HG03103 (cell line): ENCODE measurements around the gene MORN5.

ENCODE experiments used
- ATAC-seq: cut with Tn5 transposase; IDR thresholded peaks from one replicate; pipeline ENCODE4 v1.9.1; 2021; ENCODE audit warnings: low read depth; ENCODE audit not compliant: unreplicated experiment

The MORN5 gene

DNA sequence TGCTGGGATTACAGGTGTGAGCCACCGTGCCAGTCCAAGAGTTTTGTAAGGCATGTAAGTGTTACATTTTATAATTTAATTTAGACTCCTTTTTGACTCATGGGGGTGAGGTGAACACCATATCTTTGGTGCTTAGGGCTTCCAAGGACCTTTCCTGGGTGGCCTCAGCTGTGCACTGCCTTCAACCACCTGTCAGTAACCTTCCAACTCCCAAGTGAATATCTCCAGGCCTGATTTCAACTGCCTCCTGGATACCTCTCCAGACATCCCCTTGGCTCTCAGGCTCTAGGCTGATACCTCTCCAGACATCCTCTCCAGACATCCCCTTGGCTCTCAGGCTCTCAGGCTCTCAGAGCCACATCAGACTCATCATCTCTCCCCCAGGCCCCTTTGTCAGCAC lies 35.7 kb upstream of the MORN5 start:
- ATAC-seq: no peak

DNA sequence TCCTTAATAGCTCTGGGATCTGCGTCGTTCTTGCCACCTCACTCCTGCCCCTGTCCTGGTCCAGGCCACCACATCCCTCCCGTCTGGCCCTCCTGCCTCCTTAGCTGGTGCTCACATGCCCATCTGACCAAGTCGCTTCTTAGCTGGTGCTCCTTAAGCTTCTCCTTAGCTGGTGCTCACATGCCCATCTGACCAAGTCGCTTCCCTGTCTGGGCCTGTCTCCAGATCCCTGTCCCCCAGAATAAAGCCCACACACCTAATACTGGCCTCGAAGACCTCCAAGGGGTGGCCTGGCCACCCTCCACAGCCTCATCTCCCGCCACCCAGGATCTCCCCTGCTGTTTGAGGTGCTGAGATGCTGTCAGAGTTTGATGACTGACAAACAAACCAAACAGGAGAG lies 35.2 kb upstream of the MORN5 start:
- ATAC-seq: no peak

DNA sequence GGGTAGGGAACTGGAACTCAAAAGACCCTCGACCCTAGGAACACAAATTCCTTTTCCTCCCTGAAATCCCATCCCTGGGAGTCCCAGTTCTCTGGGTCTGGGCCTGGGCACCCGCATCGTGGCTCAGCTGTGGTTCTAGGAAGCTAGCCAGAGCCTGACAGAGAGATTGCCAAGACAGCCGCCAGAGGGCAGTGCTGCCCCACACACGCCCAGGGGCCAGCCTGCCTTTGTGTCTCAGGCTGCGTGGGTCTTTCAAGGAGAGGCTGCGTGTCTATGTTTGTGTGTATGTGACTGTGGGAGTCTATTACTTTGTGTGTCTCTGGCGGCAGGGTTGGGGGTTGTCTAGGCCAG lies 34.6 kb upstream of the MORN5 start:
- ATAC-seq: peak; percentile 63

DNA sequence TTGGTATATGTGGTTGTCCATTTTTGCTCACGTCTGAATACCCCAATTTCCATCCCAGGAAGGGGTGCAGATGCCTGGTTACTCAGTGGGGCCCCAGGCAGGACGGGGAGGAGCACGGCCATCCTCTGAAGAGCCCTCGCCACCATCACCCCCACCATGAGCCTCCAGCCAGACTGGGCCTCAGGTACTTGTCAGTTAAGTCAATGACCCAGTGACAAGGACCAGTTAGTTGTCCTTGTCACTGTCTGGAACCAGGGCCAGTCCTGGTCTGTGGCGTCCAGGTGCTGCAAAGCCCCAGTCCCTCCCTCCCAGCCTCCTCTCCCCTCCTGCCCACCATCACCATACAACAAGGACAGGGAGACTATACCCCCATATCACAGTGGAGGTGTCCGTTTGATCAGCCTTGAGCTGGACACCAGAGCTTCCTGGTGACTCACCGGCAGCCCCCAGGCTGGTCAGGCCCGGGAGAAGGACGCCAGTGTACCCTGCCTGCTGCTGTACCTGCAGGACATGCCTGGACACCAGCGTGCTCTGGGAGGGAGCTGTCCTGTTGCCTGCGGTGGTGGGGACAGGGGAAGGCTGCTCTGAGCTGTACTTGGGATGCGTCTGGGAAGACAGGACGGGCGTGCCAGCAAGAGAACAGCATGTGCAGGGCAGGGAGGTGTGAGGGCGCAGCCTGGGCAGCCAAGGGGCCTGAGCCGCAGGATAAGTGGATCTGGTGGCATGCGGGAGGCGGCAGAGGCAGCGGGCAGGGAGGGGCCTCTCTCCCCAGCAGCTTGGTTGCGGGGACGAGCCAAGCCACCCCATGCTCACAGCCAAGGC lies 34.0 kb upstream of the MORN5 start:
- ATAC-seq: no peak

DNA sequence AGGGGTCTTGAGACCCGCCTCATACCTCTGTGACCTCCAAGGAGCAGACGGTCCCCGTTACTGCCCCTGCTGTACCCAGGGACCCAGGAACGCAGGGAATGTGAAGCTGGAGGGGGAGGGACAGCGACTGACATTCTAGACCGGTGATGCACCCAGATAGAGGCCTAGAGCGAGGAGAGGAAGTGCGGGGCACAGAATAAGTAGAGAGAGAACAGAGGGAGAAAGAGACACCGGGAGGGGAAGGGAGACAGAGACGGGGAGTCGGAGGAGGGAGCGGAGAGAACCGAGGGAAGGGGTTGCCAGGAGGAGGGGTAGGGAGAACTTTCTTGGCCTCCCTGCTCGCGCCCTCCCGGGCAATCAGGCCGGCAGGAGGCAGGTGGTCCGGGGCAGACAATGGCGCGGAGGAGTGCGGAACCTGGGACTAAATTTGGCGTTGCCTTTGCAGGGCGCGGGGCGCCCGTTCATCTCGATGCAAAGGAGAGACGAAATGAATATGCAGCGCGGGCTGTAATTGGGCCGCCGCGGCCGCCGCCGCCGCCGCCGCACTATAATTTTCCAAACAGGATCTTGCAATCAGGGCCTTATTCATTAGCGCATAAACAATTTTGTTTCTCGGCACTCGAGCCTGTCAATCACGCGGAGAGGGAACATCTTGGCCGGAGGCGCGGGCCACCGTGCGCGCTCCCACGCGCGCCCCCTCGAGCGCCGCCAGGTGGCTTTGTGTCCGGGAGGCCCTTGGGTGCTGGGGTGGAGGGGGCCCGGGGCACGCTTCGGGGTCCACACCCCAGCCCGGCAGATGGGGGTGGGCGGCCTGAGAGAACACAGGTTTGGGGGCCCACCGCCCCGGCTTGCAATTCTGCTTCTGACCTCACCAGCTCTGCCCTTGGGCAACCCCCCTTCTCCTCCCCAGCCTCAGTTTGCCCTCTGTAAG lies 33.1 kb upstream of the MORN5 start:
- no peak for ATAC-seq

DNA sequence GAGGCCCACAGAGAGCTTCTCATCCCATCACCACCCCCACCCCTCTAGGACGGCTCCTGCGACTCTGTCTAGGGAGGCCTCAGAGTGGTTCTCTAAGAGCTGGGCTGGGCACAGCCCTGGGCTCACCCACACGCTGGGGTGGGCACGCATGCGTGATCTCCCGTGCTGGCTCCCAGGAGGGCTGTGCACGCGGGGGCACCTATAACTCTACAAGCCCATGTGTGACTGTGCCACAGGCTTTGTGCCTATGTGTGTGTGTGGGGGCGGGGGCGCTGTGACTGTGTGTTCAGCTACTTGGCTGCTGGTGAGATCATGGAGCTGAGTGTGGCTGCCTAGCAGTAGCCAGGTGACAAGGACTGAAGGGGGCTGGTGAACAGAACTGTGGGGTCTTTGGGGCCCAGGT lies 32.3 kb upstream of the MORN5 start:
- no peak for ATAC-seq

DNA sequence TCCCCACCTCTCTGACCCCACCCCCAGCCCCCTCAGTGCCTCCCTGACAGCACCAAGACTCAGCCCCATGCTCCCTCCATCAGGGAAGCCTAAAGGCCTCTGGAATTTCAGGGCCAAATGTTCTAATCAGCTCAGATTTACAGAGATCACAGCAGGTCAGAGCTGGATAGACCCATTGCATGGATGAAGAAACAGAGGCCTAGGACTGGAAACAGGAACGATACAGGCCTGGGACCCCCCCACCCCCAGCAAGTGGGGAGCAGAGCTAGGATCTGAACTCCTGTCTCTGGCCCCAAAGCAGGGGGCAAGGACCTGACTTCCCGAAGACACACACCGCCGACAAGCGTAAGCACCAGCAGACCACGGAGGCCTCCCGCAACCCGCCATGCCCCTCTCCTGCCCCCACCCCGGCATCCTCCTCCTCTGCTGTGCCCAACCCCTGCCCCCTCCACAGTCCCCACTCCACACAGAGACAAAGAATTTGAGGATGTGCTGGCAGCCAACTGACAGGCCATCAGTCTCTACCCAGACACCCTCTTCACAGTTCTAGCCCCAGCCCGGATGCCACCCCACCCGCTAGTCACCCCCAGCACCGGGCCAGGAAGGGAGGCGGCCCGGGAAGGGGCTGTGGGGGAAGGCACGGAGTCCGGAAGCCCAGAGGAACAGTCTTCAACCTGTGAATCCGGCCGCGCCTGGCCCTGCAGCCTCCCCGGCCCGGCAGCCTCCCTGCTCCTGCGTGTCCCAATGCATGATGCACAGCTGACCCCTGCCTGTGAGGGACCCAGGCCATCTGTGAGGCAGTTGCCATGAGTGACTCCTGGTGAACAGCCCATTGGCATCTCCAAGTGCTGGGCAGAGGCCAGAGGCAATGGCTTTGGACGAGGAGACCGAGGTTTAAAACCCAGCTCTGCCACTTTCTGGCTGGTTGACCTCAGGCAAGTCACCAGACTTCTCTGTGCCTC lies 31.4 kb upstream of the MORN5 start:
- ATAC-seq: no peak

DNA sequence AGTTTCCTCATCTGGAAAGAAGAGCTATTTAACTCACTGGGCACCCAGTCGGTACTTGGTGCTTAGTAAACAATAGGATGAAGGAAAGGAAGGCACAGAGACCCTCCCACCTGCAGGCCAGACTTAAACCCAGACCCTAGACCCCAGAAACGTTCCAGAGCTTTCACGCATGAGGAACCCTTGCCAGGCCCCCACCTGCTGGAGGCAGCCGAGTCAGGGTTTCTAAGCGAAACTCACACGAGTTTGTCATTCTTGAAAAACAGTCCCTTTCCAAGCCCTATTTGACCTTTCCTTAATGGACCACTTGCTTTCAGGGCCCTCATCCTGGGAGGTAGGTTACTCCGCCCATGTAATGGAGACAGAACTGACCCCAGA lies 30.8 kb upstream of the MORN5 start:
- no peak for ATAC-seq

DNA sequence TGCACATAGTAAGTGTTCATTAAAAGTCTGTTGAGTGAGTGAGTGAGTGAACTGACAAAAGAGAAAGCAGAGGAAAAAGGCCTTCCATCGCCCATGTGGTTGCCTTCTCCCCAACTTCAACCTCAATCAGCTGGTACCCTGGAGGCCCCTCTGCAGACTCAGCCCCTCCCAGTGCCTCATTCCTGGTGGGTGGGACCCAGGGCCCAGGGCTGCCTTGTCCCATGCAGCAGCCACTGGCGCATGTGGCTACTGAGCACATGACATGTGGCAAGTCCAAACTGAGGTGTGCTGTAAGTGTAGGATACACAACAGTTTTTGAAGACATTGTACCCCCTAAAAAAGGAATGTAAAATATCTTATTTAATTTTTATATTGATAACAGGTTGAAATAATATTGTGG lies 29.7 kb upstream of the MORN5 start:
- ATAC-seq: no peak

DNA sequence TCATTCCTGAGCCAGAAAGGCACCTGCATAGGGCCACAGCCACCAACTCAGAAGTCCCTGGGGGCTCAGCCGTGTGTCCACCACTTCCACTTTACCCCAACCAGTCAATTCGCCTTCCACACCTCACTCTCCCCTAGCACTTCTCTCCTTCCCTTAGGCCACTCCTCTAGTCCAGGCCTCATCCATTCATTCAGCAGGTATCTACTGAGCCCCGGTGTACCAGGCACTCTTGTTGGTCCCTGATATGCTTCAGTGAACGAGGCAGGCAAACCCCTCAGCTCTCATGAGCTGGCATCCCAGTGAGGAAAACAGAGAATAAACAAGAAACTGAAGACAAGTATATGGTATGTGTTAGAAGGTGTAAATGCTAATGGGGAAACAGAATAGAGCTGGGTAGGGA lies 28.9 kb upstream of the MORN5 start:
- ATAC-seq: no peak

DNA sequence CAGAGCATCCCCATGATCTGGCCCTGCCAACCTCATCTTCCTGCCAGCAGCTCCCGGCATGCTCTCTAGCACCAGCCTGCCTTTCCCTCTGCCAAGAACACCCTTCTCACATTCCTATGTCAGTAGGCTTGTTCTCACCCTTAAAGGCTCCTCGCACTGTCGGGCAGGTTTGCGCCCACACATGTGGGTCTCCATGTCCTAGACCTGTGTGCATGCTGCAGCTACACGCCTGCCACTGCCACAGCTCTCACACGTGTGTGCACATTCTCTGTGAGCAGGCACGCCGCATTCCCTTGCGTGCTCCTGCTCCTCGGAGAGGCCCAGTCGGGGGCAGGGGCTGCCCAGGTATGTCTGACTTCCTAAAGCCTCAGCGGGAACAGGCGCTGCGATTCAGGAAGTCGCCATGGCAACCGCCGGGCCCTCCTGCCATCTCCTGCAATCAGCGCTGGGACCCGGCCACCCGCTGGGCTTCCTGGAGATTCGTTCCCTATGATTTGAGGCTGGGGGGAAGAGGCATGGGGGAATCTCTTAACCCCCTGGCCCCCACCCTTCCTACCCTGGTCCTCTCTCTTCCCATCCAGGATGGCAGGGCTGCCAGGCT lies 28.2 kb upstream of the MORN5 start:
- no peak for ATAC-seq

DNA sequence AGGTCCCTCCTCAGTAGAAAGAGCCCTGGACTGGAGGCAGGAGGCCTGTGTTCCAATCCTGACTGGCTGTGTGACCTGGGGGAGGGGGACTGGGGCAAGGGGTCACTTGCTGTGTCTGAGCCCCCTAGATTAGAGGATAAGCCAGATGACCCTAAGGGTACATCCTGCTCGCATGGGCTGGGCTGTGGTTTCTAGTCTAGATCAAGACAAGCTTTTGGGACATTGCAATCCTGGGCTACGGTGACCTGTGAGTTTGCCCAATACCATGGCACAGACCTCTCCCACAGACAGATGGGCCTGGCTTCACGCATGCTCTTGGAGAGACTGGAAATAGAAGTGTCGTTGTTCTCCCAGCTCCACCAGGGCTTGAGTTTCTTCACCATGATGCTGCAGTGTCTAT lies 27.2 kb upstream of the MORN5 start:
- ATAC-seq: no peak

DNA sequence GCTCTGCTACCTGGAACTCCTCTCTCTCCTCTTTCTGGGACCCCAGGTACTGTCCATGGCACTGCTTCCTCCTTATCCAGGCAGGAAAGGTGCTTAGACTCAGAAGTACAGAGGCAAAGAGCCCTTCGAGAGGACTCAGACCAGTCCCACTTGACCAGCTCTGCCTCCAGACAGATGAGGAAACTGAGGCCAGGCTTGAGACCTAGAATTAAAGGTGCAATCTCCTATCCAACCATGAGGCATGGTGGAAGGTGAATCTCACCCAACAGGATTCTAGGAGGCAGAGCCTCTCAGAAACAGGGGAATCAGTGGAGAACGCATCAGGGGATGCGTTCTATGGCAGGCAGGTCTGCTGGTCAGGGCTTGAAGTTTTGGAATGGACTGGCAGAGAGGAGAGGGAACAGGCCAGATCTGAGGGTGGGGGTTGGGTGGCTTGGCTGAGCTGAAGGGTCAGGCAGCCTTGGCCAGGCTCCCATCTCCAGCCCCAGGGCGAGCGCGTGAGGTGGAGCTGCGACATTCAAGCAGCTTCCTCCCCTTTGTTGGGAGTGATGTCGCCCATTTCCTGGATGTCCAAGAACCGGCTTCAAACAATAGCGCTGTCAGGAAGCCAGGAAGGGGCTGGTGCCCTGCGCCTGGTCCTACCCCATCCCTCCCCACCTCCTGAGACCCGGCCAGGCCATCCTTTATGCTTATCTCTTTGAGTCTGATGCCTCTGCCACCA lies 26.3 kb upstream of the MORN5 start:
- ATAC-seq: no peak

DNA sequence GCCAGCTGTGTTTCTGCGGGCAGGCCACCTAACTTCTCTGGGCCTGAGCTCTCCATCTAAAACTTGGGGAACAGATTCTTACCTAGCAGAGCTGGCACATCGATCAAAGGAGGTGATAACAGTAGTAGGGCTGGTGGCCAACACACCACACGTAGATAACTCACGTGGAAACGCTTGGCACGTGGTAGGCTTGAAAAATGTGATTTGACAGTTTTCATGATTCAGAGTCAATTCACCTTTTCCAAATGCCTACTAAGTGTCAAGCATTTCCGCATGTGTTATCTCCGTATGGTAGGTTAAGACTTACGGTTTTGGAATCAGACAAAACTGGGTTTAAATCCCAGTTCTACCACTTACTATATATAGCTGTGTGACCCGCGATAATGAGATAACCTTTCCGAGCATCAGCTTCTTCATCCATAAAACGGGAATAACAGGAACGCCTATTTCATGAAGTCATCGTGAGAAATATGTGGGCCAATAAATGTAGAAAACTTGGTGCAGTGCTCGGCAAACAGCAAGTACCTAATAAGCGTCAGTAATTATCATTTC lies 25.6 kb upstream of the MORN5 start:
- ATAC-seq: no peak

DNA sequence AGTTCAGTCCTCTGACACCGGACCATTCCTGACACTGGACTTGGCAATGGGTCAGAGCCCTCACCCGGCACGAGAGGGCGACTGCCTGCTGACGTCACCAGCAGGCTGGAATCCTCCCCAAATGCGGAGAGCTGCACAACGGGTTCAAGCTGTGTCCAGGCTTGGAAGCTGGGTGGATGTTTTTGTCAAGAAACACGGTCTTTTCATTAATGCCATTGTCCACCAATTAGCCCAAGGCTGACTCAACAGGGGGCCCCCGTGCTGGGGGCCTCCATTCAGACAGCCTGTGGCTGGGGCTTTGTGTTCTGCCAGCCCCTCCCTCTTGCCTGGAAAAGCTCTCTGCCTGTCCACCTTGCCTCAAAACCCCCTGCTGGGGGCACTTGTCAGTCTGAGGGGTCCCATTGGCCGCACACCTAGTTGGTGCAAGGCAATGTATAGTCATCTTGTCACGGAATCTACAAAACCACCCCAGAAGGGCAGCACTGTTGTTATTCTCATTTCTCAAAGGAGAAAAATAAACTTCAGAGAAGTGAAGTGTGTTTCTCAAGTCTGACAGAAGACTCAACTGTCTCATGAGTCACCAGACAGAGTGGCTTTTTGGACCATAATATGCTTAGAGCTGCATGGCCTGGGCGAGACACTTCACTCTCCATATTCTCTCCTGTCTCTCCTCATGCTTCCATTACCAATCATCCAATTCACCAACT lies 24.7 kb upstream of the MORN5 start:
- ATAC-seq: no peak

DNA sequence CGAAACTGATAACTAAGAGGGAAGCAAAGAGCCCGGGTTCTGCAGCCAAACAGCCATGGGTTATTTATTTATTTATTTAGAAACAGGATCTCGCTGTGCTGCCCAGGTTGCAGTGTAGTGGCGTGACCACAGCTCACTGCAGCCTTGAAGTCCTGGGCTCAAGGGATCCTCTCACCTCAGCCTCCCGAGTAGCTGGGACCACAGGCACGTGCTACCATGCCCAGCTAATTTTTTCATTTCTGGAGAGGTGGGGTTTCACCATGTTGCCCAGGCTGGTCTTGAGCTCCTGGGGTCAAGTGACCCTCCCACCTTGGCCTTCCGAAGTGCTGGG lies 24.2 kb upstream of the MORN5 start:
- no peak for ATAC-seq

DNA sequence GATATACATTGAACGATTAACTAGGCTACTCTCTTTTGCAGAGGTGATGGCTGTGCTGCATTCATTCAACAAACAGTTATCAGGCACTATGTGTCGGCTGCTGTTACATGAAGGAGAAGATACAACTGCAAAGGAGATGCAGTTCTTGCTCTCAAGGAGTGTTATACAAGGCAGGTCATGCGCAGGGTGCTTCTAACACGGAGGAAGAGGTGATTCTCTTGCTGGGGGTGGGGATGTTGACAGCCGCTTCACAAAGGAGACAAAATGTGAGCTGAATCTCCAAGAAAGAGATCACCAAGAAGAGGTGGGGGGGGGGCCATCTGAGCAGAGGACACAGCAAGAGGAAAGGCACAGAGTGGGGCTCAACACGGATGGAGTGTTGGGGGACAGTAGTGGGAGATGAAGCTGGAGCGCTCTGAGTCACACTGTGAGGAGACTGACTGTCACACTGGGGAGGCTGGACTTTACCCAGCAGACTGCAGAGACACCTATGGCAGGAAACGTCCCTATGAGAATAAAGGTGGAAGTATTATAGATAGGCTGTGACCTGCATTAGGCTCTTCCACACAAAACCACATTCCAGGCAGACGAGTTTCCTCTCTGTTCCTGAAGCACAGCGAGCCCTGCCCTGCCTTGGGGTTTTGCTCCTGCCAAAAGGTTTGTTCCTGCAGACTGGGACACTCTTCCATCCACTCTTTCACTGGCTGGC lies 21.0 kb upstream of the MORN5 start:
- no peak for ATAC-seq
